Fibroblast of mammary gland (primary cell): ENCODE results near the gene UNC45A.

ENCODE experiments used
- DNase-seq: peaks from one replicate; pipeline ENCODE4 v3.0.0-alpha.2; 2010; ENCODE audit warnings: low read depth
- H3K4me3 ChIP-seq: 2 replicates; pipeline ENCODE4 v1.5.1; 2011; ENCODE audit warnings: low read depth, mild to moderate bottlenecking, low read length, moderate library complexity; ENCODE audit not compliant: control insufficient read depth
- TF ChIP-seq, protein P1 (sequence below): conservative IDR thresholded peaks from 2 replicates; pipeline ENCODE4 v1.5.1; 2011; ENCODE audit warnings: low read depth, low read length, inconsistent platforms; ENCODE audit not compliant: control insufficient read depth, insufficient read depth

The UNC45A gene

DNA sequence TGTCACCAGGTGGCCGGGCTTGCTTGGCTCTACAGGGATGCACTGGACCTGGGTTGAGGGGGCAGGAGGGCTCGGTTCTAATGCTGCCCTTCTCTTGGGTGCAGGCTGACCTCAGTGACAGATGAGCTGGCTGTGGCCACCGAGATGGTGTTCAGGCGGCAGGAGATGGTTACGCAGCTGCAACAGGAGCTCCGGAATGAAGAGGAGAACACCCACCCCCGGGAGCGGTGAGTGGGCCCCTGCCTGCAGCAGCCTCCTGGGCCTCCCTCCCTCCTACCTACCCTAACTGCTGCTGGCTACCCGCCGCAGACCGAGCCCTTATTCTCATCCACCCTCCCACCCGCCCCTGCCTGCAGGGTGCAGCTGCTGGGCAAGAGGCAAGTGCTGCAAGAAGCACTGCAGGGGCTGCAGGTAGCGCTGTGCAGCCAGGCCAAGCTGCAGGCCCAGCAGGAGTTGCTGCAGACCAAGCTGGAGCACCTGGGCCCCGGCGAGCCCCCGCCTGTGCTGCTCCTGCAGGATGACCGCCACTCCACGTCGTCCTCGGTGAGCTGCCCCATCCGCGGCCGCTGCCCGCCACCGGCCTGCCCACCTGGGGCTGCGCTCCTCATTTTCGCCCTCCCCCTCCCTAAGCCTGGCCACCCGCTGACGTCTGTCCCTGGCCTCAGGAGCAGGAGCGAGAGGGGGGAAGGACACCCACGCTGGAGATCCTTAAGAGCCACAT, 45.2 kb upstream of the UNC45A start:
- no peak overlapping the region for H3K4me3 ChIP-seq
- TF ChIP-seq, protein P1, sequence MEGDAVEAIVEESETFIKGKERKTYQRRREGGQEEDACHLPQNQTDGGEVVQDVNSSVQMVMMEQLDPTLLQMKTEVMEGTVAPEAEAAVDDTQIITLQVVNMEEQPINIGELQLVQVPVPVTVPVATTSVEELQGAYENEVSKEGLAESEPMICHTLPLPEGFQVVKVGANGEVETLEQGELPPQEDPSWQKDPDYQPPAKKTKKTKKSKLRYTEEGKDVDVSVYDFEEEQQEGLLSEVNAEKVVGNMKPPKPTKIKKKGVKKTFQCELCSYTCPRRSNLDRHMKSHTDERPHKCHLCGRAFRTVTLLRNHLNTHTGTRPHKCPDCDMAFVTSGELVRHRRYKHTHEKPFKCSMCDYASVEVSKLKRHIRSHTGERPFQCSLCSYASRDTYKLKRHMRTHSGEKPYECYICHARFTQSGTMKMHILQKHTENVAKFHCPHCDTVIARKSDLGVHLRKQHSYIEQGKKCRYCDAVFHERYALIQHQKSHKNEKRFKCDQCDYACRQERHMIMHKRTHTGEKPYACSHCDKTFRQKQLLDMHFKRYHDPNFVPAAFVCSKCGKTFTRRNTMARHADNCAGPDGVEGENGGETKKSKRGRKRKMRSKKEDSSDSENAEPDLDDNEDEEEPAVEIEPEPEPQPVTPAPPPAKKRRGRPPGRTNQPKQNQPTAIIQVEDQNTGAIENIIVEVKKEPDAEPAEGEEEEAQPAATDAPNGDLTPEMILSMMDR, result no peak
- DNase-seq, result no peak

DNA sequence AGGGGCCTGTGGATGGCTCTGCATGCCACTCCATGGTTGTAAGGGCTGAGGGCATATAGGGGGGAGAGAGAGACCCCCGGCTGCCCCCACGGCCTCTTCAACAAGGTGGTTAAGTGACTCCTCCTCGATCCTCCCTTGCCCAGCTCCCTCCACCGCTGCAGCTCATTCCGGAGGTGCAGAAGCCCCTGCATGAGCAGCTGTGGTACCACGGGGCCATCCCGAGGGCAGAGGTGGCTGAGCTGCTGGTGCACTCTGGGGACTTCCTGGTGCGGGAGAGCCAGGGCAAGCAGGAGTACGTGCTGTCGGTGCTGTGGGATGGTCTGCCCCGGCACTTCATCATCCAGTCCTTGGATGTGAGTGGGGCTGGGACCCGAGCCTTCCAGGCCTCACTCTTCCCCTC, 44.2 kb upstream of the UNC45A start:
- TF ChIP-seq, protein P1, result no peak
- H3K4me3 ChIP-seq, result no peak overlapping the region
- DNase-seq, result no peak

DNA sequence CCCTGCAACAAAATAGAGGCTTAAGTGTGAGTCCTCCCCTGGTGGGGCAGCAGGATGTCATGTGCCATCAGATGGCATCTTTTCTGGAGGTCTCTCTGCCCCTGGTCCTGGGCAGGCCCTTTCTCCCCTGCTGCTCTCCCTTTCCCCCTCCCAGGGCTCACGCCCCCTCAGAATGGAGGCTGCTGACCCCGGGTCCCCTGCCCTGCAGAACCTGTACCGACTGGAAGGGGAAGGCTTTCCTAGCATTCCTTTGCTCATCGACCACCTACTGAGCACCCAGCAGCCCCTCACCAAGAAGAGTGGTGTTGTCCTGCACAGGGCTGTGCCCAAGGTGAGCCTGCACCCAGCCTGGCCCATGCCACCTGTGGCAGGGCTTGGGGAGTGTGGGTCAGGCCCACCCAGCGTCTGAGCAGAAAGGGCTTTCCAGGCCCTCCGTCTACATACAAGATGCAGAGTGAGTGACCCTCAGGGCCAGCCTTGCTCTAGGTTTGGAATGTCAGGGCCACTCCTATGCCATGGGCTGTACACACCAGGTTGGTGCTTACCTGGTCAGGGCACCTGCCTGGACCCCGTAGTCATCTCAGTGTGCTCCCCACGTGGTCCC, 43.6 kb upstream of the UNC45A start:
- H3K4me3 ChIP-seq, result no peak overlapping the region
- no peak for DNase-seq
- TF ChIP-seq, protein P1, result no peak

DNA sequence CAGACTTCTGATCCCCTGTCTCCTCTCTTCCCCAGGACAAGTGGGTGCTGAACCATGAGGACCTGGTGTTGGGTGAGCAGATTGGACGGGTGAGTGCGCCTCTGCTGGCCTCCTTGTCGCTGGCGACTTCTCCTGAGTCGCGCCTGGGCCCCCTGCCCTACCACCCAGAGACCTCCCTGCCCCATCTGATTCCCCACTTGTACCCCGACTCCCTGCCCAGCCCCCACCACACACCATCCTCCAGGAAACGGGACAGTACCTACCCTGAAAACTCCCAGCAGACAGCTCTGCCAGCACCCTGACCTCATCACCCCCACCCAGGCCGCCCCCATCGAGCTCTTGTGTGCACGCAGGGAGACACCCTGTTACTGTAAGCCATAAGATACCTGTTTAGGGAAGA, 43.1 kb upstream of the UNC45A start:
- no peak for DNase-seq
- TF ChIP-seq, protein P1, result no peak
- no peak overlapping the region for H3K4me3 ChIP-seq

DNA sequence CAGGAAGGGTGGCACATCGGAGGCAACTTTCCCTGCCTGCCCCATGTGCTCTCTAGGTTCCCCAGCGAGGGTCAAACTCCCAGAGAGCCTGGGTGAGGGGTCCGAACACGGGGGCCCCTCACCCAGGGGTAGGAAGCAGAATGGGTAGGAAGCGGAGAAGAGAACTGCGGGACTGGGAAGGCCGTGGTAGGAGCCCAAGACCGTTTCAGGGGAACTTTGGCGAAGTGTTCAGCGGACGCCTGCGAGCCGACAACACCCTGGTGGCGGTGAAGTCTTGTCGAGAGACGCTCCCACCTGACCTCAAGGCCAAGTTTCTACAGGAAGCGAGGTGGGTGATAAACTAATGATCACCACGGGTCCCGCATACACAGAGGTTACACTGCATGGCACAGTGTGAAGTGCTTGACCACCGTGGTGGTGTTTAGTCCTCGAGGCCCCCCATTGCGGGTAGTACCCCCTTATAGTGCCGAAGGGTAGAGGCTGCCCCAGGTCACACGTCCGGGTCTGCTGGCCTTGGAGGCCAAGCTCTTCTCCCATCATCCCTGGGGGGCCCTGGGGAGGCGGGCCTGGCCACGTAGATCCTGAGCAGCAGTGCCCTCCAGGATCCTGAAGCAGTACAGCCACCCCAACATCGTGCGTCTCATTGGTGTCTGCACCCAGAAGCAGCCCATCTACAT, 42.4 kb upstream of the UNC45A start:
- TF ChIP-seq, protein P1, result no peak
- no peak for DNase-seq
- no peak overlapping the region for H3K4me3 ChIP-seq

DNA sequence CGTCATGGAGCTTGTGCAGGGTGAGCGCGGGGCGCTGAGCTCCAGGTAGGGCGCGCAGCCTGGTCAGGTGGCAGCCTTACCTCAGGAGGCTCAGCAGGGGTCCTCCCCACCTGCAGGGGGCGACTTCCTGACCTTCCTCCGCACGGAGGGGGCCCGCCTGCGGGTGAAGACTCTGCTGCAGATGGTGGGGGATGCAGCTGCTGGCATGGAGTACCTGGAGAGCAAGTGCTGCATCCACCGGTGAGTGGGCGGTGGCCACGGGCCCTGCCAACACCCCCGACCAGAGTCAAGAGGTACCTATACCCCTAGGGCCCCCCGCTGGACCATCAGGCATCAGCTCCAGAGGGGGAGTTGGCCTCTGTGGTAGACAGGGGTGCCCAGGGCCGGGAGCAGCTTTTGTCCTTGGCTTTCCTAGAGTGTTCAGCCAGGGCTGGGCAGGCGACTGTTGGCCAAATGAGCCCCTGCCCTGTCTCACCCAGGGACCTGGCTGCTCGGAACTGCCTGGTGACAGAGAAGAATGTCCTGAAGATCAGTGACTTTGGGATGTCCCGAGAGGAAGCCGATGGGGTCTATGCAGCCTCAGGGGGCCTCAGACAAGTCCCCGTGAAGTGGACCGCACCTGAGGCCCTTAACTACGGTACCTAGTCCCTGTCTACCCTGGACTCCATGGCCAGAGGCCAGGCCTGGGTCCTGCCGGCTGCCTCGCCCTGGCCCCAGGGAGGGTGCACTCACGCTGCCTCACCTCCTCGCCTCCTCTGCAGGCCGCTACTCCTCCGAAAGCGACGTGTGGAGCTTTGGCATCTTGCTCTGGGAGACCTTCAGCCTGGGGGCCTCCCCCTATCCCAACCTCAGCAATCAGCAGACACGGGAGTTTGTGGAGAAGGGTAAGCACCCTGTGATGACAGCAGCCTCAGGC, 41.7 kb upstream of the UNC45A start:
- DNase-seq, result no peak
- TF ChIP-seq, protein P1, result no peak
- no peak overlapping the region for H3K4me3 ChIP-seq
